HG02759 (cell line): ENCODE results near the gene BIVM.
"Not testable (repeated sequence)": the region's sequence is repeated elsewhere in the genome, so short reads cannot be mapped to it uniquely, and the experiment has no call there.

Source experiments
- ATAC-seq: cut with Tn5 transposase; IDR thresholded peaks from one replicate; pipeline ENCODE4 v1.9.1; 2021; ENCODE audit warnings: mild to moderate bottlenecking, moderate library complexity; ENCODE audit not compliant: unreplicated experiment

The BIVM gene, protein sequence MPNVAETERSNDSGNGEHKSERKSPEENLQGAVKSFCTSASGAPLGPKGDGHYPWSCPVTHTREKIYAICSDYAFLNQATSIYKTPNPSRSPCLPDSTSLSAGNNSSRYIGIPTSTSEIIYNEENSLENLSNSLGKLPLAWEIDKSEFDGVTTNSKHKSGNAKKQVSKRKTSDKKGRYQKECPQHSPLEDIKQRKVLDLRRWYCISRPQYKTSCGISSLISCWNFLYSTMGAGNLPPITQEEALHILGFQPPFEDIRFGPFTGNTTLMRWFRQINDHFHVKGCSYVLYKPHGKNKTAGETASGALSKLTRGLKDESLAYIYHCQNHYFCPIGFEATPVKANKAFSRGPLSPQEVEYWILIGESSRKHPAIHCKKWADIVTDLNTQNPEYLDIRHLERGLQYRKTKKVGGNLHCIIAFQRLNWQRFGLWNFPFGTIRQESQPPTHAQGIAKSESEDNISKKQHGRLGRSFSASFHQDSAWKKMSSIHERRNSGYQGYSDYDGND

DNA sequence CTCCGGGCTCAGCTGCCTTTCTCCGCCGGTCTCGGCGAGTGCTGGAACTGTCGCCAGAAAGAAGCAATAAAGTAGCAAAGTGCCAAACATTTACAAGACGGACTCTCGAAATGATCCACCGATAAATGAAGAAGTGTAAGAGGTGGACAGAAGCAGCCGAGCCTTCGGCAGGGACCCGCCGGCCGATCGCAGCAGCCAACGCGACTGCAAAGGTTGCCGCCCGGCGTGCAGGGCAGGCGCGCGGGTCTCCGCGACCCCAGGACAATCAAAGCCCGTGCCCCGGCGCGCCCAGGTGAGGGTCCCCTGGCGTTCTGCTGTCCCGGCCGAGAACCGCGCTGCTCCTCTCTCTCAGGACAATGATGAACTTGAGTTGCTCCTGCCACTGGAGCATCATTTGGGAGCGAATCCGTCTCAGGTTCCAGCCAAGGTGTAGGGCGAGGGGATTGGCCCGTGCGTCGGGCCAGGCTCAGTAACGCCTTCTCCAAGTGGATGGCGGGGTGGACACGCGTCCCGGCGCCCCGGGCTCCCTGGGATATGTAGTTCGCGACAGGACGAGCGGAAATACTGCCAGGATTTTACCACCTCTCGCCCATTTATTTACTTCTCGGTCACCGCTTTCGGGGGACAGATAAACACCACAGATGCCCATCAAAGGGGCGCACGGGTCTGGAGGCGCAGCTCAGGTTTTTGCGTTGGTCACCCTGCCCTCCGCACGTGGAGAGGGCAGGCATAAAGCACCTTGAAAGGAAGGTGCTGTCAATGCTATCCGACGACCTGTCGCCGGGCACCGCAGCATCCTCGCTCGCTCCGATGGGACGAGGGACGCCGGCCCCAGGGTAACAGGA lies at the start of gene BIVM, which contains the start of gene POGLUT2:
Gene BIVM (plus strand): TSS at position 539 of the 845 bp plus-strand sequence. CDS start 8,149 bp downstream, outside the sequence.
Gene POGLUT2 (minus strand): TSS at position 396 of the 845 bp plus-strand sequence. CDS start 306 bp downstream, at position 90.
- peak; percentile 78 for ATAC-seq

DNA sequence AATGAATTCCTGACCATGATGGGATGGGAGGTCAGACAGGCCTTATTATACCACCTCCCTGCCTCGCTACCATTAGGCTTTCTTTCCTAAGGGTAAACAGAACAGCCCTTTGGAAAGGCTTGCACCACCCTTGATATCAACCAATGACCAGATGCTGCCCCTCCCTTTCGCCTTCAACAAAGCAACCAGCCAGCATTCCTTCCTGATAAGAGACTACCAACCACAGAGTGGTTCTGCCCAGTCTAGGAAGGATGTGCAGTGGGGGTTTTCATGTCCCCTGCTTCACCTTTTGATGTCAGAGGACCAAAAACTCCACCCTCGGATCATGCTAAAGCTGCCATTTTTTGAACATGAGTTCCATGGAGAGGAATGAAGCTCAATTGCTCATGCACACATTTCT lies 47.0 kb upstream of the BIVM start:
- ATAC-seq: no peak

DNA sequence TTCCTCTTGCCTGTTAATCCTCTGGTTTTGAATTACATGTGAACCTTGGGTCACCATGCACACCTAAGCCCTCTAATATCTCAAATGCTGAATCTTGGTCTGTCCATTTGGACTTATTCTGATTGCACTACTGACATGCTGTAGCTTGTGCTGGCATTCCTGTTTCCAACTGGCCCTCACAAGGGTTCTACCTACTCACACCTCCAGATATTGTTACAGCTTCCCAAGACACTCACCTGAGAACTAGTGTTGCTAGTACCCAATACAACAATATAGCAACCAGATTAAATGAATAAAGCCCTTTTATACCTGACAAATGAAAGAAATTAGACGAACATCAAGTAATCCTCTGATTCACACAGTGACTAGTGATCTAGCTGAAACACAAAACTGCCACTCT lies 41.9 kb upstream of the BIVM start:
- ATAC-seq: no peak

DNA sequence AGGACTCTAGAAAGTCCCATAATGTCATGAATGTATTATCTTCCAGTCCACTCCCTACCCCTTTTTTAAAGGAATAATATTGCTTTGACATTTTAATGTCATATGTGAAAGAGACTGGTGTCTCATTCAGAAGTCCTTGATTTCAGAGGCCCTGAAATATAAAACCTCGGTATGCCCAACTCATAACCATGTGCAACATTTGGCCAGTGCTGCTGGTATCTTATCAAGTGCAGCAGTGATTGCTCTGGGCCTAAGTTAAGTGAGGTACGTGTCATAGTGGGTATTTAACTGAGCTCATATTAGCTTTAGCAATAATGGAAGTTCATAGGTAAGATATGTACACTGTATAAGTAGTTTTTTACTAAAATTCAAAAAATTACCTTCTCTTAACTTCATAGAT lies 40.1 kb upstream of the BIVM start:
- no peak for ATAC-seq

DNA sequence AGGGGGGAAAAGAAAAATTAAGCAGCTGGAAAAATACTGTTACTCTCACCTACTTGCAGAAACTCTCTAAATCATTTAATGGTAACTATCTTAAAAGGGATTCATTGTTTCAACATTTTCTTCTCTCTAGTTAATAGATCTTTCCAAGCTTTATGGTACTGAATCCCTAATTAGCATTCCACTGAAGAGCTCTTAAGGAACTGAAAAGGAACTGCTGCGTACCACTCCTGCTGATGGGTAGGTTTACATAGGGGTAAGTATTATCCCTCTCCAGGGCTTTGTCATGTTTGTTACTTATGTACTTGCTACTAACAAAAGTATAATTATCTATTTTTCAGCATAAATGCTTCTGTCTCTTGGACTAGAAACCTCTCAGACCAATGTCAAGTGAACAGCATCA lies 37.8 kb upstream of the BIVM start:
- no peak for ATAC-seq

DNA sequence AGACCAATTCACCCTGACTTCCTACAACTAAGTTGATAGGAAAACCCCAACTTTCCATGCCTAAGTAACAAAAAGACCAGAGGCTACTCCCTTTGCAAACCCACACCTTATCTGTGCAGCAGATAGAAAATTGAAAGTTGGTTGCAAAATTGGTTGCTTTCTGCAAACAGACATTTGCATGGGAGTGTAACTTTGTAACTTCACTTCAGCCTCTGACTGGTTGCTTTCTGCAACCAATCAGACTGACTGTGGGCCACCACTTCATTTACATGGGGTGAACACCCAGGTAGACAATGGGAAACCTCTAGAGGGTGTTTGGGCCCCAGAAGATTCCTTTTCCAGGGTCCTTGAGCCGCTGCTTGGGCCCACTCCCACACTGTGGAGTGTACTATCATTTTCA lies 35.2 kb upstream of the BIVM start:
- ATAC-seq: no peak

DNA sequence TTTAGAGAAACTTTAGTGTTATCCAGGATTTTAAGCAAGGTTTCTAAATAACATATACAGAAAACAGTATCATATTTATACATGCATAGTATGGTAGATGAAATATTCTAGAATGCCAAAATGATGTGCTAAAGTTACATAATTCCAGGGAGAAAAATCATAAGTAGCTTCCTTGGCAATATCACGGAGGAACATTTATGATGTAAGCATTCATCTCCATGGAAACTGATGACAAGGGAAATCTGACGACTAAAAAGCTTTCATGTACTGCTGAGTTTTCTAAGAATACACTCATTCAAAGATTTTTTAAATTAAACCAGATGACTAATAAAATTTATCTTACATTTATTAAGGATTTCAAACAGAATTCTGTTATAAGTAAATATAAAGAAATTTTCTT lies 30.0 kb upstream of the BIVM start:
- no peak for ATAC-seq

DNA sequence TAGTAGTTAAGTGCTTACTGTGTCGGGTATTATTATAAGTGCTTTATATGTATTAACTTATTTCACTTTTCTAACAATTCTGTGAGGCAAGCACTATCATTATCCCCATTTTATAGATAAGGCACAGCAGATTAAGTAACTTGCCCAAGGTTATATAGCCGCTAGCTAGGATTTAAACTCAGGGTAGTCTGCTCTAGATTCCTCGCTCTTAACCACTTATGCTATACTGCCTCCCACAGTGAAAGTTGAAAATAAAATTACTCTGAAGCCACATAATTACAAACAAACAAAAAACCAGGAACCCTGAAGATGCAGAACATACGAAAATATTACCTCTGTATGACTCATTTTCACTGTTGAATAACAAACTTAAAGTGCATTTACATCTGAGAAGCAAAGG lies 29.2 kb upstream of the BIVM start:
- no peak for ATAC-seq

DNA sequence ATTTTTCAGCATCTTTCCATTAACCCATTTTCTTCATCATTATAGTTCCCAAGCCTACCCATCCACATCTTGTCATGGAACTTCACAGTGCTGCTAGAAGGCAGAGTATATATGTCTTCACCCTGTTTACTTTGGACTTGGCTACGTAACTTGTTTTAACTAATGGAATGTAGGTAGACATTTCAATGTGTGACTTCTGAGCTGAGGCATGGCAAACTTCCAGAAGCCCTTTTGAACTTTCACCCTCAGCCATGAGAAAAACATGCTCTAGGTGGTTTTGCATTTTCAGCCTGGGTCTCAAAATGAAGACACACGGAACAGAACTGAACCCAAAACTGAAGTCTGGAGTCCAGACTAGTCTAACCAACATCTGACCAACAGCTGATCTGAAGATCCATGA lies 28.5 kb upstream of the BIVM start:
- ATAC-seq: no peak

DNA sequence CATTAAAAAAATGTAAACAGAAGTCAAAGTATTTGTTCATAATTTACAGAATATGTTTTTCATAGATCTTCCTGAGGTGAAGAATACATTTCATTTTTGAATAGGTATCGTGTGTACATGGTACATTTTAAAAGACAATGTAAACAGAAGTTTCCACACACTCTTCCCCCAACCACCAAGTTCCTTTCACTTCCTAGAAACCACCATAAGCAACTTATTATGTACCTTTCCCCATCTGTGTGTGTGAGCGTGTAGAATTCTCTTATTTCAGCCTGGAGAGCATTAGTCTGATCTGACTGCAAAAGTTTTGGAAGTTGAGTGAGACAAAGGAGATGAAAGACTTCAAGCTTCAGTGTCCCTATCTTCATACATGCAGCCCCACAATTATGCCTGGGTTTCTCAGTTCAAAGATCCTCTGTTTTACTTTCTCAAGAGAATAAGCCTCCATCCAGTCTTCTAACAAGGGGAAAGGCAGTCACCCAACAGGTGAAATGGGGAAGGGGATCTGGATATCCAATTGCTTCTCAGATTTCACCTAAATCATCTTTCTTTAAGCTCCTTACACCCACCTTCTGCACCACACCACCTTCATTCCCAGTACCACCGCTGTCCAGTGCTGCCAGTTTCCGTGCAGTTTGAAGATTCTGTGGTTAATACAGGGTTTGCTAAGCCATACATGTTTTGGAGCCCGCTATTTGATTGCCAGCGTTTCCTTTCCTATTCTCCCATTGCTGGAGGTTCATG lies 27.4 kb upstream of the BIVM start:
- no peak for ATAC-seq

DNA sequence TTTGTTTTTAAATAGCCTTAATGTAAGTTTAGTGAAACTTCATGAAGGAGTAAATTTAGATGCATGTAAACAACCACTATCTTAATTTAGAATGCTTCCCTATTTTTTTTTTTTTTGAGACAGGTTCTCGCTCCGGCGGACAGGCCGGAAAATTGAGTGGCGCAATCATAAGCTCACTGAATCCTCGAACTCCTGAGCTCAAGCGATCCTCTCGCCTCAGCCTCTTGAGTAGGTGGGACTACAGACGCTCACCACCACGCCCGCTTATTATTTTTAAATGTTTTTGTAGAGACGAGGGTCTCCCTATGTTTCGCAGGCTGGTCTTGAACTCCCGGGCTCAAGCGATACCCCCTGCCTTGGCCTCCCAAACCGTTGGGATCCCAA lies 26.9 kb upstream of the BIVM start:
- no peak for ATAC-seq

DNA sequence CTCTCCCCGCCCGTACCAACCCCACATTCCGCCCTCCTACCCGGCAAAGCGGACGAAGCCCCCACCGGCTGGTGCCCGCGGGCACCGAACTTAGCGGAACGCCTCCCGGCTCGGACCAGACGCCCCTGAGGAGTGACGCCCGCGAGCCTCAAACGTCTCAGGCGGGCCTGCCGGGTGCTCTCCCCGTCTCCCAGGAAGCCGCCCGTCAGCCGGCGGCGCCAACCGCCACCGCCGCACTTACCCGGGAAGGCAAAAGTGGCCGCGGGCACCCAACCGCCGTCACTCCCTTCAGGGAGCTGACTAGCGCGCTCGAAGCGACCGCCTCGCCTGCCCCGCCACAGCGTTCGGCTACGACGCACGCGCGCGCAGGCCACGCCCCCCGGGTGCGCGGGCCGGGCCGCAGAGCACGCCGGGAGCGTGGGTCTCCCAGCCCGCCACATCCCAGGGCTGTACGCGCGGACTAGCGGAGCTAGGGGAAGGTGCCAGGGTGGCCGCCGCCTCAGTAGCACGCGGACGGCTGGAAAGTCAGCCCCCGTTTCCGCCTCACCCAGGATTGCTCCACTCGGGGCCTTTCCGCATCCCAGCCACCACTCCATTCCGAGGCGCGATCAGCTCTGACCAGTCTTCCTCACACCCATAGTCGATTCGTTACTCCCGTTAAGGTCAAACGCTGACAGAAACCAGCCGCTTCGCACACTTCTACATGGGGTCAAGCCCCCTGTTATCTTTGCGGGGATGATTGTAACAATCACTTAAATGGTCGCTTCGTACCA lies 25.3 kb upstream of the BIVM start, which contains the start of gene TEX30:
Gene TEX30 (minus strand): TSS at position 346 of the 773 bp plus-strand sequence. CDS start 3,760 bp downstream, outside the sequence.
- ATAC-seq: peak; percentile 95

DNA sequence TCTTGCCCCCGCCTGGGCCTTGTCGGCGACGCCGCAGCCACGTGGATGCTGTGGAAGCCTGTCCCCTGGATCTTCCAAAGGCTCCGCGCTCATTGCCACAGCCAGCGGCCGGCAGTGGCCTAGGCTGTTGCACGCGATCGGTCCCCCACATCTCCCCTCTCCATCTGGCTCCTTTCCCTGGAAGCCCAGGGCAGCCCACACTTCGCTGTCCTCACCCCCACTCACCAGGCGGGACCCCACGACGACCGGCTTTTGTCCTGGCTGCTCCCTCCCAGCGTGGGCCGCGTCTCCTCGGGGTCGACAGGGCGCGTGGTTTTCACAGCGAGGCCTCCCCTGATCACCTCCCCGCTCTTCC lies 24.7 kb upstream of the BIVM start:
- no peak for ATAC-seq

DNA sequence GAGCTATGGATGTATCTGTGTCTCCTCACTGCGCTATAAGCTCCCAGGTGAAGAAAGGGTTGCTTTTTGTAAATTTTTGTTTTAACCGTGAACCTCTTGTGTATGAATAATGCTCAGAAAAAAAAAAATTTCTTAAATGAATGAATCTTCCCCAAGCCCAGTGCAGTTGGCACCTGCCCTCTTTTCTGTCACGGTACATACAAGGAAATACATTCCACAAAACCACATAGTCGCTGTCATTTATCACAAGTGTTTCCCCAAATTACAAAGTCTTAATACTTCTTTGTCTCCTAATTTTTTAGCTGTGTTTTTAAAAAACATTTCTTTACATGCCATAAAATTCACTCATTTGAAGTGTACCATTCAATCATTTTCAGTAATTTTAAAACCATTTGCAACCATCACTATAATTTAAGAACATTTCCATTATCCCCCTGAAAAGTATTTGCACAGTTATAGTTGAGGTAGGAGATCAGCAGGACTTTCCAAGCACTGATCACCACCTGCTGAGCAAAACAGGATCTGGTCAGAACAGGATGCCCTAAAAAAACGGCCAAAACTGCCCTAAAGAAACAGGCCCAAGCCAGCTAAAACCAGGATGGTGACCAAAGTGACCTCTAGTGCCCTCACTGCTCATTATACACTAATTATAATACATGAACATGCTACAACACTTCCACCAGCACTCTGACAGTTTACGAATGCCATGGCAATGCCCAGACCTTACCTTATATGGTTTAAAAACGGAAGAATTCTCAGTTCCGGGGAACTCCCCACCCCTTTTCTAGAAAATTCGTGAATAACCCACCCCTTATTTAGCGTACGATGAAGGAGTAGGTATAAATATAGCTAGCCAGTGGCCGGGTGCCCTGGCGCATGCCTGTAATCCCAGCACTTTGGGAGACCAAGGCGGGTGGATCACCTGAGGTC lies 24.1 kb upstream of the BIVM start:
- ATAC-seq: no peak

DNA sequence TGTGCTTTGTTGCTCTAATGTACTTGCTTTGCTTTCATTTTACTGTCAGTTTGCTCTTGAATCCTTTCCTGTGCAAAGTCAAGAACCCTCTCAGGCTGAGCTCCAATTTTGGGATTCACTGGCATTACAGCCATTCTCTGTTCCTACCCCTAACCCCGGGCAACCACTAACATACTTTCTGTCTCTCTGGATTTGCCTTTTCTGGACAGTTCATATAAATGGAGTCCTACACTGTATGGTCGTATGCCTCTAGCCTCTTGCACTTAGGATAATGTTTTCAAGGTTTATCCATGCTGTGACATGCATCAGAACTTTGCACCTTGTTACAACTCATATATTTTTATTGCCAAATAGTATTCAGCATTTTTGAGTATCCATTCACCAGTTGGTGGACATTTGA lies 22.6 kb upstream of the BIVM start:
- no peak for ATAC-seq

DNA sequence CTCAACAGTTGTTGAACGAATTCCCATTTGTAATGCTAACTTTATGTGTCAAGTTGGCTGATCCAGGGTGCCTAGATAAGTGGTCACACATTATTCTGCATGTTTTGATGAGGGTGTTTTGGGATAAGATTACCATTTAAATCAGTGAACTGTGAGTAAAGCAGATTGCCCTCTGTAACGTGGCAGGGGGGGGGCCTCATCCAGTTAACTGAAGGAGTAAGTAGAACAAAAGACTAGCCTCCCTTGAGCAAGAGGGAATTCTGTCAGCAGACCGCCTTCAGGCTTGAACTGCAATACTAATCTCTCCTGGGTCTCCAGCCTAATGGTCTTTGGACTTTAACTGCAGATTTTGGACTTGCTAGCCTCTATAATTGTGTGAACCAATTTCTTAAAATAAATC lies 21.2 kb upstream of the BIVM start:
- no peak for ATAC-seq

DNA sequence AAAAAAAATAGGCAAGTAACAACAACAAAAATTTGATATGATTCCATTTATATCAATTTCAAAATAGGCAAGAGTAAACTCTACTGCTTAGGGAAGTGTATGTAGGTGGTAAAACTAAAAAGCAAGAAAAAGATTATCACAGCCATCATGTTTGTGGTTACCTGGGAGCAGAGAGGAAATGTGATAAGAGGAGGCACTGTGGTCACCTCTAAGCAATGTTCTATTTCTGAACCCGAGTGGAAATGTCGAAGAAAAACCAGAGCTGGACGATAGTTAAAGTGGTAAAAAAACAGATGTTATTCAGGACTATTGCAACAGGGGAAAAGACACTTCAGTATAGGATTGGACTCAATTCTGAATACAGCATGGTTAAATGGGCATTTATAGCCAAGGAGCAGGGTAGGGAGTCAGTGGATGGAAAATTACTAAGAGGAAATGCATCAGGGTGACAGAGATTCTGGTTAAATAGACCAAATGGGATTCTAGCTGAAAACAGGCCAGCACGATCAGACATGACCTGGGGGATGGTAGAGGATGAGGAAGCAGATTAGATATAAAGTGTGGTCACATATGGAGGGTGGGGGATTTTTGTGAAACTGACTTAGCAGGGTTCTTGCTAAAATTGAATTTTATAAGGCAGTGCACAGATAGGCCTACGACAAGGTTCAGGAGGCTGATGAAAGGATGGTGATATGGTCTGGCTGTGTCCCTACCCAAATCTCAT lies 19.3 kb upstream of the BIVM start:
- ATAC-seq: peak; percentile 50

DNA sequence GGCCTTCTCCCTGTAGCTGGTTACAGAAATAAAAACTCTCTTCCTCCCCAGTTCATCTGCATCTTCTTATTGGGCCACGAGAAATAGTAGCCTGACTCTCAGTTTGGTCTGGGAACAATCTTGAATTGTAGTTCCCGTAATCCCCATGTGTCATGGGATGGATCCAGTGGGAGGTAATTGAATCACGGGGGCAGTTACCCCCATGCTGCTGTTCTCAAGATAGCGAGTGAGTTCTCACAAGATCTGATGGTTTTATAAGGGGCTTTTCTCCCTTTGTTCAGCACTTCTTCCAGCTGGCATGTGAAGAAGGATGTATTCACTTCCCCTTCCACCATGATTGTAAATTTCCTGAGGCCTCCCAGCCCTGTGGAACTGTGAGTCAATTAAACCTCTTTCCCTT lies 18.3 kb upstream of the BIVM start:
- ATAC-seq: not testable (repeated sequence)

DNA sequence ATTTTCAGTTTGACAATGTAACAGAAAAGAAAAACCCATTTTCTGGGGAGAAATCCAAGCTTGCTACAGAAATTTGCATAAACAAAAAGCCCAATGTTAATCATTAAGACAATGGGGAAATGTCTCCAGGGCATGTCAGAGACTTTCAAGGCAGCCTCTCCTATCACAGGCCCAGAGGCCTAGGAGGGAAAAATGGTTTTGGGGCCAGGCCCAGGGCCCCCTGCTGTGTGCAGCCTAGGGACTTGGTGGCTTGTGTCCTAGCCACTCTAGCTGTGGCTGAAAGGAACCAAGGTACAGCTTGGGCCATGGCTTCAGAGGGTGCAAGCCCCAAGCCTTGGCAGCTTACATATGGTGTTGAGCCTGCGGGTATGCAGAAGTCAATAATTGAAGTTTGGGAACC lies 17.3 kb upstream of the BIVM start:
- ATAC-seq: no peak
